HEK293T (cell line): Measurements from ENCODE around the gene PREP.
"Not testable (repeated sequence)": the region's sequence is repeated elsewhere in the genome, so short reads cannot be mapped to it uniquely, and the experiment has no call there.

Experiments used
- CTCF ChIA-PET: fragments of 350-600 bp; formaldehyde crosslinking; extraction: SDS; loops from one replicate; lab custom pipeline; 2021; ENCODE audit warnings: antibody characterized with exemption, inconsistent platforms; lab: Yijun Ruan, JAX
- POLR2A ChIA-PET: fragments of 350-600 bp; formaldehyde crosslinking; extraction: SDS; loops from one replicate; lab custom pipeline; 2020; ENCODE audit warnings: antibody characterized with exemption, inconsistent platforms; lab: Yijun Ruan, JAX
- DNase-seq: peaks from one replicate; pipeline ENCODE4 v3.0.0; 2012; ENCODE audit warnings: mixed read lengths; ENCODE audit errors: extremely low spot score
- ARNT ChIP-seq: fragments of 450-650 bp; IDR thresholded peaks from 2 replicates; pipeline ENCODE4 v1.6.1; 2017; ENCODE audit warnings: mild to moderate bottlenecking
- BHLHE40 ChIP-seq: fragments of 450-650 bp; IDR thresholded peaks from 2 replicates; pipeline ENCODE4 v1.6.1; 2016; ENCODE audit warnings: mild to moderate bottlenecking, moderate library complexity, borderline replicate concordance
- CTBP1 ChIP-seq: fragments of 450-650 bp; IDR thresholded peaks from 2 replicates; pipeline ENCODE4 v1.6.1; 2016; ENCODE audit warnings: borderline replicate concordance
- ELF4 ChIP-seq: fragments of 450-650 bp; IDR thresholded peaks from 2 replicates; pipeline ENCODE4 v1.6.1; 2017; ENCODE audit warnings: antibody characterized with exemption
- FOXK2 ChIP-seq: fragments of 450-650 bp; IDR thresholded peaks from 2 replicates; pipeline ENCODE4 v1.6.1; 2016; ENCODE audit warnings: mild to moderate bottlenecking
- FOXM1 ChIP-seq: fragments of 450-650 bp; IDR thresholded peaks from 2 replicates; pipeline ENCODE4 v1.6.1; 2017; ENCODE audit warnings: mild to moderate bottlenecking, borderline replicate concordance
- HDGF ChIP-seq: fragments of 450-650 bp; IDR thresholded peaks from 2 replicates; pipeline ENCODE4 v1.6.1; 2017; ENCODE audit warnings: antibody characterized with exemption, borderline replicate concordance
- L3MBTL2 ChIP-seq: fragments of 450-650 bp; conservative IDR thresholded peaks from 2 replicates; pipeline ENCODE4 v1.6.1; 2016; ENCODE audit warnings: mild to moderate bottlenecking
- NFRKB ChIP-seq: fragments of 450-650 bp; IDR thresholded peaks from 2 replicates; pipeline ENCODE4 v1.6.1; 2016; ENCODE audit warnings: mild to moderate bottlenecking, moderate library complexity
- SP1 ChIP-seq: fragments of 450-650 bp; IDR thresholded peaks from 2 replicates; pipeline ENCODE4 v1.6.1; 2017
- SUZ12 ChIP-seq: fragments of 450-650 bp; IDR thresholded peaks from 2 replicates; pipeline ENCODE4 v1.6.1; 2016; ENCODE audit warnings: mild to moderate bottlenecking
- TARDBP ChIP-seq: fragments of 450-650 bp; IDR thresholded peaks from 2 replicates; pipeline ENCODE4 v1.6.1; 2016
- ZNF384 ChIP-seq: fragments of 450-650 bp; IDR thresholded peaks from 2 replicates; pipeline ENCODE4 v1.6.1; 2016
- TF ChIP-seq, protein P1 (sequence below): fragments of 450-650 bp; IDR thresholded peaks from 2 replicates; pipeline ENCODE4 v1.6.1; 2016

The PREP gene

DNA sequence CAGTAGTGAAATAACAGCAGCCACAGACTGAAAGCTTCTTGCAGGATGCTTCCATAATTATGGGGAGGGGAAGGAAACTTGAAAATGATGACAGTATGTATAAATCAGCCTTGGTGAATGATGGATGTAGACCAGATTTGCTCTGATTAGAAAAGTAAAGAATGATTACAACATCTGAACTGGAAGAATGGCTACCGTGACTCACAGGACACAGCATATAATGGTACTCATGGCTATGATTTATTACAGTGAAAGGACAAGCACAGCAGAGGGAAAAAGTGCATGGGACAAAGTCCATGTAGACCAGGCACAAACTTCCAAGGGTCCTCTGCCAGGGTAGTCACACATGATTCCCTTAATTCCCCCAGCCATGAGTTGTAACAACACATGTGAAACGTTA is 152.3 kb downstream of the PREP start:
- TF ChIP-seq CTBP1 (no peak), SUZ12 (no peak), ELF4 (no peak), NFRKB (no peak), HDGF (no peak), FOXK2 (no peak)
- TF ChIP-seq, protein P1, sequence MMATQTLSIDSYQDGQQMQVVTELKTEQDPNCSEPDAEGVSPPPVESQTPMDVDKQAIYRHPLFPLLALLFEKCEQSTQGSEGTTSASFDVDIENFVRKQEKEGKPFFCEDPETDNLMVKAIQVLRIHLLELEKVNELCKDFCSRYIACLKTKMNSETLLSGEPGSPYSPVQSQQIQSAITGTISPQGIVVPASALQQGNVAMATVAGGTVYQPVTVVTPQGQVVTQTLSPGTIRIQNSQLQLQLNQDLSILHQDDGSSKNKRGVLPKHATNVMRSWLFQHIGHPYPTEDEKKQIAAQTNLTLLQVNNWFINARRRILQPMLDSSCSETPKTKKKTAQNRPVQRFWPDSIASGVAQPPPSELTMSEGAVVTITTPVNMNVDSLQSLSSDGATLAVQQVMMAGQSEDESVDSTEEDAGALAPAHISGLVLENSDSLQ = no peak
- CTCF ChIA-PET = no interaction called here
- POLR2A ChIA-PET = no interaction called here
- DNase-seq = no peak

DNA sequence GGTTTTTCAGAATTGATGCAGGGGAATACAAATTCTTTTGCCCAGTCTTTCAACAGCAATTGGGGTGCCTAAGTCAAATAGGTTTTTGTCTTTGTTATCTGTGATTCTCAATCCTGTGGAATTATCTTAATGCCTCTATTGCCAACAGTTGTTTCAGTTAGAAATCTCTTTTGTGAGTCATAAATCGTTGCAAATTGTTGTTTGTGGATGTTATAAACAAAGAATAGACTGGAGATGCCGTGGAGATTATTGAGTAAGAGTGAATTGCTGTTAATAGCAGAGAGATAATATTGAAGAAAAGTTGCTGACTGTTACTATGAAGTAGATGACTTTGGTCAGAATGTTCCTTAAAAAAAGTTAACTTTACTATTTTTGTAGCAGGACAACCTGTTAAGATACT is 159.4 kb downstream of the PREP start:
- ChIA-PET CTCF (no interaction called here), POLR2A (no interaction called here)
- no peak for DNase-seq
- TF ChIP-seq L3MBTL2 (no peak), FOXM1 (no peak), NFRKB (no peak), HDGF (no peak), ZNF384 (no peak), TARDBP (no peak), SP1 (no peak), ELF4 (no peak), ARNT (no peak)
- TF ChIP-seq, protein P1 = no peak

DNA sequence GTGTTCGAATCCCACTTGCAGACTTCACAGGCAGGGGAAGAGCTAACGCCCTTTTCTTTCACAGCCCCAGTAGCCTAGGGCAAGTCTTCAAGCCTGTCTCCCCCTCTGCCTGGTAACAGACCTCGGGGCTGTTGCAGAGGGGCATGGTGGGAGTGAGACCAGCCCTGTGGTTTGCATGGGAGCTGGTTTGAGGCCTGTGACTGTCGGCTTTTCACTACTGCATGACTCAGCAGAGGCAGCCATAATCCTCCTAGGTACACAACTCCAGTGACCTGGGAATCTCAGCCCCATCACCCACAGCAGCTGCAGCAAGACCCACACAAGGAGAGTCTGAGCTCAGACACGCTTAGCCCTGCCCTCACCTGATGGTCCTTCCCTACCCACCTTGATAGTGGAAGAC is 167.7 kb downstream of the PREP start:
- no peak for DNase-seq
- ChIA-PET CTCF (no interaction called here), POLR2A (no interaction called here)
- TF ChIP-seq, protein P1 = no peak
- no peak for TF ChIP-seq BHLHE40
- no peak for TF ChIP-seq TARDBP
- no peak for TF ChIP-seq ARNT
- no peak for TF ChIP-seq L3MBTL2
- no peak for TF ChIP-seq ZNF384
- no peak for TF ChIP-seq CTBP1
- TF ChIP-seq FOXM1 = no peak
- TF ChIP-seq SUZ12 = no peak
- TF ChIP-seq ELF4 = no peak

DNA sequence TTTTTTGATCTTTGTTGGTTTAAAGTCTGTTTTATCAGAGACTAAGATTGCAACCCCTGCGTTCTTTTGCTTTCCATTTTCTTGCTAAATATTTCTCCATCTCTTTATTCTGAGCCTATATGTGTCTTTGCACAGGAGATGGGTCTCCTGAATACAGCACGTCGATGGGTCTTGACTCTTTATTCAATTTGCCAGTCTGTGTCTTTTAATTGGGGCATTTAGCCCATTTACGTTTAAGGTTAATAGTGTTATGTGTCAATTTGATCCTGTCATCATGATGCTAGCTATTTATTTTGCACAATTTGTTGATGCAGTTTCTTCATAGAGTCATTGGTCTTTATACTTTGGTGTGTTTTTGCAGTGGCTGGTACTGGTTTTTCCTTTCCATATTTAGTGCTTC is 171.1 kb downstream of the PREP start:
- POLR2A ChIA-PET, CTCF ChIA-PET: not testable (repeated sequence)

More for the DNA sequence above, 171.1 kb downstream of the PREP start:
- not testable (repeated sequence) for DNase-seq
